ENCODE measurements around the gene CABP2. TPM values are rescaled to one million over a fixed set of nuclear protein-coding genes. Genes with fewer than 3 reads are reported as not detected.
"Not testable (repeated sequence)": the region's sequence is repeated elsewhere in the genome, so short reads cannot be mapped to it uniquely, and the experiment has no call there.

The CABP2 gene
- total and polyA plus RNA-seq, 8 donors: not detected

- no peak for DNase-seq
- TF ChIP-seq CTCF (IDR thresholded peaks at IDR 0.05): no peak
- intact Hi-C loops (cut with DNase I): no loop called here
These were observed 27.9 kb upstream of the CABP2 start for GRCh38 chr11:67551127-67551526.

GRCh38 chr11:67548555-67549110 lies 25.4 kb upstream of the CABP2 start:
- Histone ChIP-seq H3K4me1 (no peaks in the 10 kb centered on the region), H3K27ac (no peak overlapping the region), H3K27me3 (no peaks in the 10 kb centered on the region), H3K4me3 (no peak overlapping the region), H3K36me3 (no peaks in the 10 kb centered on the region), H3K9me3 (peaks cover 0 to 6% of the 10 kb centered on the region in 2 donors)
- DNase-seq (no peak), ATAC-seq (no peak)
- TF ChIP-seq CTCF (IDR thresholded peaks at IDR 0.05): no peak
- intact Hi-C loops (cut with DNase I): no loop called here

More at GRCh38 chr11:67551127-67551526, 27.9 kb upstream of the CABP2 start:
- Histone ChIP-seq H3K4me1 (no peaks in the 10 kb centered on the region), H3K36me3 (no peaks in the 10 kb centered on the region), H3K4me3 (no peak overlapping the region), H3K27me3 (no peaks in the 10 kb centered on the region), H3K9me3 (peaks cover 0 to 6% of the 10 kb centered on the region in 2 donors), H3K27ac (no peak overlapping the region)
- ATAC-seq: no peak

GRCh38 chr11:67548112-67548511 lies 24.9 kb upstream of the CABP2 start:
- H3K27me3 ChIP-seq; H3K27ac ChIP-seq; H3K36me3 ChIP-seq; DNase-seq; H3K4me3 ChIP-seq; ATAC-seq; H3K9me3 ChIP-seq; intact Hi-C loops (cut with DNase I); H3K4me1 ChIP-seq: not testable (repeated sequence)

- ATAC-seq (peak; percentile 26), DNase-seq (peak in 2 of 4 donors; percentile 10 to 58)
- intact Hi-C loops (cut with DNase I): no loop called here
- Histone ChIP-seq H3K36me3 (no peaks in the 10 kb centered on the region), H3K27me3 (no peaks in the 10 kb centered on the region), H3K27ac (no peak overlapping the region), H3K4me1 (no peaks in the 10 kb centered on the region), H3K9me3 (no peaks in the 10 kb centered on the region), H3K4me3 (no peak overlapping the region)
- no peak for TF ChIP-seq CTCF (IDR thresholded peaks at IDR 0.05)
These were observed 22.0 kb upstream of the CABP2 start for GRCh38 chr11:67545280-67545679.

- intact Hi-C loops (cut with DNase I): no loop called here
- Histone ChIP-seq H3K9me3 (no peaks in the 10 kb centered on the region), H3K27me3 (no peaks in the 10 kb centered on the region), H3K4me1 (no peaks in the 10 kb centered on the region), H3K27ac (no peak overlapping the region), H3K4me3 (no peak overlapping the region), H3K36me3 (no peaks in the 10 kb centered on the region)
- DNase-seq (no peak), ATAC-seq (peak; percentile 89)
- TF ChIP-seq CTCF (IDR thresholded peaks at IDR 0.05): no peak
These were observed 21.5 kb upstream of the CABP2 start for GRCh38 chr11:67544616-67545242.

- intact Hi-C loops (cut with DNase I): no loop called here
- Histone ChIP-seq H3K36me3 (no peaks in the 10 kb centered on the region), H3K27me3 (no peaks in the 10 kb centered on the region), H3K4me3 (no peak overlapping the region), H3K27ac (no peak overlapping the region), H3K9me3 (no peaks in the 10 kb centered on the region), H3K4me1 (no peaks in the 10 kb centered on the region)
- DNase-seq: no peak
- no peak for TF ChIP-seq CTCF (IDR thresholded peaks at IDR 0.05)
- no peak for ATAC-seq
These were observed 20.3 kb upstream of the CABP2 start for GRCh38 chr11:67543585-67543984.
